Measurements from ENCODE around the gene SLC25A45.

The SLC25A45 gene

GRCh38 chr11:65357856-65358356, 24.5 kb downstream of the SLC25A45 start:
- Histone ChIP-seq H3K9me2 (replicated peaks; ENCODE audit: control insufficient read depth, low read length) (no peaks in the 10 kb centered on the region), H3F3A (ENCODE audit: control insufficient read depth, insufficient read depth) (peaks cover 11% of the 10 kb centered on the region), H3K9me3 (ENCODE audit: control insufficient read depth, insufficient read depth, low read length) (no peaks in the 10 kb centered on the region), H3K36me3 (ENCODE audit: control insufficient read depth, low read length) (peaks cover 5% of the 10 kb centered on the region), H3K4me3 (ENCODE audit: low read length) (no peak overlapping the region), H3K27ac (ENCODE audit: low read depth, low read length) (no peak overlapping the region), H4K20me1 (ENCODE audit: control insufficient read depth, insufficient read depth, low read depth, low read length) (peaks cover 3% of the 10 kb centered on the region; the same call in 1 of the 2 replicates), H3K4me1 (ENCODE audit: control insufficient read depth, low read length) (peaks cover 17% of the 10 kb centered on the region), H3K4me2 (ENCODE audit: low read length) (no peak overlapping the region), H3K79me2 (ENCODE audit: control insufficient read depth, low read length) (no peaks in the 10 kb centered on the region), H3K27me3 (ENCODE audit: control insufficient read depth, low read length) (no peaks in the 10 kb centered on the region)
- TF ChIP-seq CTCF (IDR thresholded peaks at IDR 0.05; ENCODE audit: low read depth, low read length, poor library complexity, severe bottlenecking) = no peak
- TF ChIP-seq EZH2phosphoT487 (IDR thresholded peaks at IDR 0.05; ENCODE audit: borderline replicate concordance, low read length) = no peak

- TF ChIP-seq CTCF (IDR thresholded peaks at IDR 0.05; ENCODE audit: low read depth, low read length, poor library complexity, severe bottlenecking) = no peak
- no peak for TF ChIP-seq EZH2phosphoT487 (IDR thresholded peaks at IDR 0.05; ENCODE audit: borderline replicate concordance, low read length)
- peaks cover 17% of the 10 kb centered on the region for H3K36me3 ChIP-seq (ENCODE audit: control insufficient read depth, low read length)
- no peaks in the 10 kb centered on the region for H3K9me3 ChIP-seq (ENCODE audit: control insufficient read depth, insufficient read depth, low read length)
- H3K9me2 ChIP-seq (replicated peaks; ENCODE audit: control insufficient read depth, low read length) = no peaks in the 10 kb centered on the region
- no peak overlapping the region for H3K4me3 ChIP-seq (ENCODE audit: low read length)
- H3K4me1 ChIP-seq (ENCODE audit: control insufficient read depth, low read length) = peaks cover 15% of the 10 kb centered on the region
- H3K27me3 ChIP-seq (ENCODE audit: control insufficient read depth, low read length) = no peaks in the 10 kb centered on the region
- peaks cover 15% of the 10 kb centered on the region for H3F3A ChIP-seq (ENCODE audit: control insufficient read depth, insufficient read depth)
- H3K4me2 ChIP-seq (ENCODE audit: low read length) = no peak overlapping the region
- H3K79me2 ChIP-seq (ENCODE audit: control insufficient read depth, low read length) = no peaks in the 10 kb centered on the region
- peaks cover 3% of the 10 kb centered on the region; the same call in 1 of the 2 replicates for H4K20me1 ChIP-seq (ENCODE audit: control insufficient read depth, insufficient read depth, low read depth, low read length)
- H3K27ac ChIP-seq (ENCODE audit: low read depth, low read length) = no peak overlapping the region
Measured at GRCh38 chr11:65356394-65356972, 26.0 kb downstream of the SLC25A45 start.

- Histone ChIP-seq H3K27me3 (ENCODE audit: control insufficient read depth, low read length) (no peaks in the 10 kb centered on the region), H3K36me3 (ENCODE audit: control insufficient read depth, low read length) (peaks cover 22% of the 10 kb centered on the region), H3K4me2 (ENCODE audit: low read length) (peak overlapping the region; percentile 96), H3K9me3 (ENCODE audit: control insufficient read depth, insufficient read depth, low read length) (no peaks in the 10 kb centered on the region), H3K79me2 (ENCODE audit: control insufficient read depth, low read length) (no peaks in the 10 kb centered on the region), H3K27ac (ENCODE audit: low read depth, low read length) (no peak overlapping the region), H3F3A (ENCODE audit: control insufficient read depth, insufficient read depth) (peaks cover 17% of the 10 kb centered on the region), H3K4me1 (ENCODE audit: control insufficient read depth, low read length) (peaks cover 15% of the 10 kb centered on the region), H3K4me3 (ENCODE audit: low read length) (peak overlapping the region; percentile 82), H4K20me1 (ENCODE audit: control insufficient read depth, insufficient read depth, low read depth, low read length) (peaks cover 3% of the 10 kb centered on the region; the same call in 1 of the 2 replicates), H3K9me2 (replicated peaks; ENCODE audit: control insufficient read depth, low read length) (no peaks in the 10 kb centered on the region)
- no peak for TF ChIP-seq EZH2phosphoT487 (IDR thresholded peaks at IDR 0.05; ENCODE audit: borderline replicate concordance, low read length)
- no peak for TF ChIP-seq CTCF (IDR thresholded peaks at IDR 0.05; ENCODE audit: low read depth, low read length, poor library complexity, severe bottlenecking)
Measured at GRCh38 chr11:65355776-65356393, 26.6 kb downstream of the SLC25A45 start.
